ENCODE data around the gene PEX5L. TPM values are rescaled to one million over a fixed set of nuclear protein-coding genes. Genes with fewer than 3 reads are reported as not detected.

The PEX5L gene
- total RNA-seq, 2 experiments from 2014 or later: not detected

DNA sequence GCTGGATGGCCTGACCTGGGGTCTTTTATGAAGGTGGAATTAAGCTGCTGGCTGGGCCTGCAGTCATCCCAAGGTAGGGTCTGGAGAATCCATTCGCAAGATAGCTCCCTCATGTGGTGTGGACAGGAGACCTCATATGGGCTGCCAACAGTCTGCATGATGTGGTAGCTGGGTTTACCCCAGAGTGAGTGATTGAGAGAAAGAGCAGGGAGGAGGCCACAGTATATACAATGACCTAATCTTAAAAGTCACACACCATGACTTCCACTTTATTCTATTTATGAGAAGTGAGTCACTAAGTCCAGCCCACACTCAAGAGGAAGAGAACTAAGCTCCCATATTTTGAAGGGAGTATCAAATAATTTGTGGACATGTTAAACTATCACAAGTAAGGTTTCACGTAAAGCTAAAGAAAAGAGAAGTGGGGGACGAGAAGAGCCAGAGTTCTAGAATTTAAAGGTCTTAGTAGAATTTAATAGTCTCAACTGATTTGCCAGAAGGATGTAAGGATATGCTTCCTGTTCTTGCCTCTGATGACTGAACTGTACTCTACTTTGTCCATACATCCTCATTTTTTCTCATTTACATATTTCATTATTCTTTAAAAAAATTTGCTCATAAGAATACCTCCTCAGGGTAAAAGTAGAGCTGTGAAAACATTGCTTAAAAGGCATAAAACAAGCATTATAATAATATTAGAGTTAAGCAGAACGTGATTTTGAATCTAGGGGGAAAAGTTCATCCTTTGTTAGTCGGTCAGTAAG lies 184.4 kb downstream of the PEX5L start:
- no peak for DNase-seq
- no peak overlapping the region for H3K4me3 Mint-ChIP-seq
- intact Hi-C loops (cut with micrococcal nuclease): no loop called here
- H3K9me3 Mint-ChIP-seq: no peaks in the 10 kb centered on the region
- no peak overlapping the region for H3K27ac Mint-ChIP-seq
- H3K4me1 Mint-ChIP-seq (ENCODE audit: low read depth): no peaks in the 10 kb centered on the region
- ATAC-seq: peak; percentile 81
- no peaks in the 10 kb centered on the region for H3K27me3 Mint-ChIP-seq
- TF ChIP-seq, protein P1, sequence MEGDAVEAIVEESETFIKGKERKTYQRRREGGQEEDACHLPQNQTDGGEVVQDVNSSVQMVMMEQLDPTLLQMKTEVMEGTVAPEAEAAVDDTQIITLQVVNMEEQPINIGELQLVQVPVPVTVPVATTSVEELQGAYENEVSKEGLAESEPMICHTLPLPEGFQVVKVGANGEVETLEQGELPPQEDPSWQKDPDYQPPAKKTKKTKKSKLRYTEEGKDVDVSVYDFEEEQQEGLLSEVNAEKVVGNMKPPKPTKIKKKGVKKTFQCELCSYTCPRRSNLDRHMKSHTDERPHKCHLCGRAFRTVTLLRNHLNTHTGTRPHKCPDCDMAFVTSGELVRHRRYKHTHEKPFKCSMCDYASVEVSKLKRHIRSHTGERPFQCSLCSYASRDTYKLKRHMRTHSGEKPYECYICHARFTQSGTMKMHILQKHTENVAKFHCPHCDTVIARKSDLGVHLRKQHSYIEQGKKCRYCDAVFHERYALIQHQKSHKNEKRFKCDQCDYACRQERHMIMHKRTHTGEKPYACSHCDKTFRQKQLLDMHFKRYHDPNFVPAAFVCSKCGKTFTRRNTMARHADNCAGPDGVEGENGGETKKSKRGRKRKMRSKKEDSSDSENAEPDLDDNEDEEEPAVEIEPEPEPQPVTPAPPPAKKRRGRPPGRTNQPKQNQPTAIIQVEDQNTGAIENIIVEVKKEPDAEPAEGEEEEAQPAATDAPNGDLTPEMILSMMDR (IDR thresholded peaks at IDR 0.05): no peak
- CTCF ChIA-PET: interaction anchor here (1.2 kb wide), 2 partner anchors 15 to 40 kb away, joined by 3 read pairs; no protein-coding TSS in a partner anchor
- POLR2A ChIA-PET: no interaction called here
- no peaks in the 10 kb centered on the region for H3K36me3 Mint-ChIP-seq (ENCODE audit: low read depth)

DNA sequence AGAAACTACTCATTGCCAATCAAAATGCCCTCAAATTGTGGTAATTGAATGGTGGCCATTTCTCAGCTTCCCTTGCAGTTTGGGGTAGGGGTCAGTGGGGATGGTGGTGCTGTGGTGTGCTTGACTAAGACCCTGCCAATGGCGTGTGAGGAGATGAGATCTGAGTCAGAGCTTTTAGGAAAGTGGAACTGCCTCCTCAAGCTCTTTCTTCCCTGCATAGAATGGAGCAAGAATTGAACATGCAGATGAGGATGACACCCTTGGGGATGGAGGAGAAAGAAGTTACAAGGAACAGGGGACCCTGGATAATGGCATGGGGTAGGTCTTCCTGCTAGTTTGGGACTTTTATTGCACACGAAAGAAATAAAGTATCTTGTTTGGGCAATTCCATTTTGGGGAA lies 188.0 kb downstream of the PEX5L start:
- ATAC-seq (no peak), DNase-seq (no peak)
- CTCF ChIA-PET: no interaction called here
- Mint-ChIP-seq H3K4me1 (ENCODE audit: low read depth) (no peaks in the 10 kb centered on the region), H3K27me3 (no peaks in the 10 kb centered on the region), H3K36me3 (ENCODE audit: low read depth) (no peaks in the 10 kb centered on the region), H3K27ac (no peak overlapping the region), H3K9me3 (no peaks in the 10 kb centered on the region), H3K4me3 (no peak overlapping the region)
- TF ChIP-seq, protein P1 (IDR thresholded peaks at IDR 0.05): no peak
- intact Hi-C loops (cut with micrococcal nuclease): no loop called here
- POLR2A ChIA-PET: no interaction called here

DNA sequence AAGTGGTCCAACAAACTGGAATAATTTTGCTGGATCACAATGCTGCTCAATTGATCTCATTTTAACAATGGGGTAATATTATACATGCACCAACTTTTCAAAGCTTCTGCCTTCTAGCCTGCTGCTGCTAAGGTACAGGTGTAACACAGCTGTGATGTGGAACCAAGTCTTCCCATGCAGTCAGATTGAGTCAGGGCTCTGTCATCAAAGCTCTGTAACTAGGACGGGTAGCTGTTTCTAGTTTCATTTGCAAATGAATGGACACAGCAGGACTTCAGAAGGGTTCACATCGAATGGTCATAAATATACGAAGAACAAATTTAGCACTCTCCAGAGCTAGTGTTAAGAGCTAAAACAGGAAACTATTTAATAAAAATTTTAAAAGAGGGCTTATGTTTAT lies 194.7 kb downstream of the PEX5L start:
- H3K27me3 Mint-ChIP-seq: peaks cover 2% of the 10 kb centered on the region
- ChIA-PET POLR2A (no interaction called here), CTCF (no interaction called here)
- intact Hi-C loops (cut with micrococcal nuclease): no loop called here
- no peaks in the 10 kb centered on the region for H3K4me1 Mint-ChIP-seq (ENCODE audit: low read depth)
- ATAC-seq (no peak), DNase-seq (no peak)
- H3K9me3 Mint-ChIP-seq: no peaks in the 10 kb centered on the region
- no peak overlapping the region for H3K4me3 Mint-ChIP-seq
- no peaks in the 10 kb centered on the region for H3K36me3 Mint-ChIP-seq (ENCODE audit: low read depth)
- H3K27ac Mint-ChIP-seq: no peak overlapping the region
- TF ChIP-seq, protein P1 (IDR thresholded peaks at IDR 0.05): no peak

DNA sequence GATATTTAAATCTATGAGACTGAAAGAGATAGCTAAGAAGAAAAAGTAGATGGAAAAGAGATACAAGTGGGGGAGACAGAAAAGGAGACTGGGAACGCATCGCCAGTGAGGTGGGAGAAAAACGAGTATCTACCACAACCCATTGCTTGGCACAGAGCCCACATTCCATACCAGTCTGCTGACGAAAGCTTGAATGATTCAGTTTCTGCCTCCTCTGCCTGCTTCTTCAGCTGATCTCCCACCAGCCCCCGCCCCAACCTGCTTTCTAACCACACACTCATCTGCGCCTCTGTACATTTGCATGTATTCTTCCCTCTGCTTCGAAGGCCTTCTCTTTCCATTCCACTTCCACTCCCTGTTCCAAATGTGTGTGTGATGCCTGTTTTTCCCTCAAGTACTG lies 195.8 kb downstream of the PEX5L start:
- Mint-ChIP-seq H3K4me3 (no peak overlapping the region), H3K27ac (no peak overlapping the region), H3K36me3 (ENCODE audit: low read depth) (no peaks in the 10 kb centered on the region), H3K4me1 (ENCODE audit: low read depth) (no peaks in the 10 kb centered on the region), H3K9me3 (no peaks in the 10 kb centered on the region), H3K27me3 (peaks cover 2% of the 10 kb centered on the region)
- TF ChIP-seq, protein P1 (IDR thresholded peaks at IDR 0.05): no peak
- ATAC-seq (no peak), DNase-seq (no peak)
- CTCF ChIA-PET: interaction anchor here (0.9 kb wide), 1 partner anchor 88 kb away, joined by 3 read pairs; no protein-coding TSS in a partner anchor
- intact Hi-C loops (cut with micrococcal nuclease): no loop called here
- POLR2A ChIA-PET: no interaction called here

DNA sequence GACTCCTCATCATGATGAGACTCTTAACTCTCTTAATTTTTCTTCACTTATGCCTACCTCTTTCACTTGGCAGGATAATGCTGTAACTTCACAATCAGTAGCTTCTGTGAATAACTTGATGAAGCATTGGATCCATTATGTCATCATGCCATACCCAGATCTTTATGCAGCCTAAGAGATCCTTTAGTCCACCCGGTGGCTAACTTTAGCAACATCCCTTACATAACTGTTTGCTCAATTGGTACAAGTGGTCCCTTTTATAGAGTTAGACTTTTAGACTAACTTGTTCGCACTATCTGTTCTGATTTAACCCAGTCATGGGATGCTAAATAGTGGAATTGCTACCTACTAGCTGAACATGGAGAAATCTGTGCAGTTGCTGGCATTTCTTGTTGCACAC lies 199.4 kb downstream of the PEX5L start:
- no peaks in the 10 kb centered on the region for H3K9me3 Mint-ChIP-seq
- no peaks in the 10 kb centered on the region for H3K4me1 Mint-ChIP-seq (ENCODE audit: low read depth)
- no peak overlapping the region for H3K27ac Mint-ChIP-seq
- H3K36me3 Mint-ChIP-seq (ENCODE audit: low read depth): no peaks in the 10 kb centered on the region
- ChIA-PET POLR2A (no interaction called here), CTCF (no interaction called here)
- DNase-seq: no peak
- peaks cover 2% of the 10 kb centered on the region for H3K27me3 Mint-ChIP-seq
- TF ChIP-seq, protein P1 (IDR thresholded peaks at IDR 0.05): no peak
- no peak overlapping the region for H3K4me3 Mint-ChIP-seq
- ATAC-seq: no peak
- intact Hi-C loops (cut with micrococcal nuclease): no loop called here

Data from activated CD8-positive, alpha-beta T cell treated with anti-CD3 and anti-CD28 coated beads for 36 hours (primary cell).